HEK293 (cell line): ENCODE measurements around the gene CACNG7.

ENCODE experiments used
- CTCF ChIA-PET: fragments of 350-600 bp; formaldehyde crosslinking; extraction: SDS; loops from one replicate; lab custom pipeline; 2021; ENCODE audit warnings: antibody characterized with exemption; lab: Yijun Ruan, JAX
- POLR2A ChIA-PET: fragments of 300-600 bp; formaldehyde crosslinking; extraction: SDS; loops from one replicate; lab custom pipeline; 2020; ENCODE audit warnings: antibody characterized with exemption, inconsistent platforms; lab: Yijun Ruan, JAX
- H3K27ac ChIP-seq: fragments of 200-500 bp; sonication (Bioruptor generic); 2 replicates; pipeline ENCODE4 v1.5.1; 2014; ENCODE audit warnings: low read depth, low read length, control low read depth, inconsistent platforms; ENCODE audit errors: extremely low read depth
- H3K36me3 ChIP-seq, 2 experiments: fragments of 200-500 bp in 1 of 2; sonication (Bioruptor generic) in 1 of 2; 1 replicate in 1 of 2; 2 replicates in 1 of 2; pipeline ENCODE4 v1.5.1; 2014 to 2017; ENCODE audit warnings: inconsistent platforms in 2 of 2, low read length in 2 of 2; ENCODE audit not compliant: control insufficient read depth in 2 of 2, insufficient read depth in 1 of 2
- H3K4me1 ChIP-seq: fragments of 200-500 bp; sonication (Bioruptor generic); 2 replicates; pipeline ENCODE4 v1.5.1; 2014; ENCODE audit warnings: mild to moderate bottlenecking, low read length, inconsistent platforms; ENCODE audit not compliant: control insufficient read depth, insufficient read depth
- H3K4me3 ChIP-seq: 2 replicates; pipeline ENCODE4 v1.5.1; 2011; ENCODE audit warnings: low read depth, mild to moderate bottlenecking, control low read depth, low read length, moderate library complexity
- H3K9me3 ChIP-seq: fragments of 200-500 bp; sonication (Bioruptor generic); 2 replicates; pipeline ENCODE4 v1.5.1; 2014; ENCODE audit warnings: low read depth, low read length, inconsistent platforms; ENCODE audit not compliant: control insufficient read depth, insufficient read depth
- OVOL3 ChIP-seq: fragments of 450-650 bp; formaldehyde crosslinking; IDR thresholded peaks from 2 replicates; pipeline ENCODE4 v1.5.1; 2016; ENCODE audit warnings: missing biosample characterization, missing genetic modification characterization
- YY2 ChIP-seq: fragments of 450-650 bp; formaldehyde crosslinking; IDR thresholded peaks from 2 replicates; pipeline ENCODE4 v1.5.1; 2016; ENCODE audit warnings: missing biosample characterization, missing genetic modification characterization
- ZNF132 ChIP-seq: fragments of 450-650 bp; formaldehyde crosslinking; IDR thresholded peaks from 2 replicates; pipeline ENCODE4 v1.5.1; 2017; ENCODE audit warnings: missing biosample characterization, missing genetic modification characterization, borderline replicate concordance
- ZNF155 ChIP-seq: fragments of 450-650 bp; formaldehyde crosslinking; IDR thresholded peaks from 2 replicates; pipeline ENCODE4 v1.5.1; 2016; ENCODE audit warnings: missing biosample characterization, missing genetic modification characterization
- ZNF169 ChIP-seq: fragments of 450-650 bp; formaldehyde crosslinking; IDR thresholded peaks from 2 replicates; pipeline ENCODE4 v1.5.1; 2016; ENCODE audit warnings: missing biosample characterization, missing genetic modification characterization
- ZNF221 ChIP-seq: fragments of 450-650 bp; formaldehyde crosslinking; IDR thresholded peaks from 2 replicates; pipeline ENCODE4 v1.5.1; 2017; ENCODE audit warnings: missing biosample characterization, missing genetic modification characterization, borderline replicate concordance
- ZNF24 ChIP-seq: fragments of 450-650 bp; formaldehyde crosslinking; IDR thresholded peaks from 2 replicates; pipeline ENCODE4 v1.5.1; 2016; ENCODE audit warnings: missing biosample characterization, missing genetic modification characterization
- ZNF350 ChIP-seq: fragments of 450-650 bp; formaldehyde crosslinking; IDR thresholded peaks from 2 replicates; pipeline ENCODE4 v1.5.0; 2017; ENCODE audit warnings: missing biosample characterization, mild to moderate bottlenecking, missing genetic modification characterization
- ZNF394 ChIP-seq: fragments of 450-650 bp; formaldehyde crosslinking; IDR thresholded peaks from 2 replicates; pipeline ENCODE4 v1.5.1; 2016; ENCODE audit warnings: missing biosample characterization, missing genetic modification characterization, mild to moderate bottlenecking, moderate library complexity, borderline replicate concordance
- ZNF501 ChIP-seq: fragments of 450-650 bp; formaldehyde crosslinking; IDR thresholded peaks from 2 replicates; pipeline ENCODE4 v1.5.1; 2016; ENCODE audit warnings: missing biosample characterization, missing genetic modification characterization
- ZNF514 ChIP-seq: fragments of 450-650 bp; formaldehyde crosslinking; IDR thresholded peaks from 2 replicates; pipeline ENCODE4 v1.5.1; 2016; ENCODE audit warnings: missing biosample characterization, missing genetic modification characterization
- ZNF521 ChIP-seq: fragments of 450-650 bp; formaldehyde crosslinking; IDR thresholded peaks from 2 replicates; pipeline ENCODE4 v1.5.1; 2017; ENCODE audit warnings: missing biosample characterization, mild to moderate bottlenecking, missing genetic modification characterization
- ZNF626 ChIP-seq: fragments of 450-650 bp; sonication (Bioruptor Pico); formaldehyde crosslinking; IDR thresholded peaks from 2 replicates; pipeline ENCODE4 v1.5.1; 2018; ENCODE audit warnings: missing biosample characterization, missing genetic modification characterization, inconsistent platforms
- ZNF677 ChIP-seq: fragments of 450-650 bp; IDR thresholded peaks from 2 replicates; pipeline ENCODE4 v1.5.0; 2018; ENCODE audit warnings: missing biosample characterization, mild to moderate bottlenecking, missing genetic modification characterization, moderate library complexity
- ZSCAN16 ChIP-seq: fragments of 450-650 bp; formaldehyde crosslinking; IDR thresholded peaks from 2 replicates; pipeline ENCODE4 v1.5.1; 2016; ENCODE audit warnings: missing biosample characterization, missing genetic modification characterization
- ZXDB ChIP-seq: fragments of 450-650 bp; formaldehyde crosslinking; IDR thresholded peaks from 2 replicates; pipeline ENCODE4 v1.5.1; 2016; ENCODE audit warnings: missing biosample characterization, missing genetic modification characterization
- TF ChIP-seq, protein P1 (sequence below): fragments of 450-650 bp; formaldehyde crosslinking; IDR thresholded peaks from 2 replicates; pipeline ENCODE4 v1.5.1; 2016; ENCODE audit warnings: missing biosample characterization, missing genetic modification characterization
- TF ChIP-seq, protein P2 (sequence below): fragments of 450-650 bp; formaldehyde crosslinking; IDR thresholded peaks from 2 replicates; pipeline ENCODE4 v1.5.1; 2016; ENCODE audit warnings: missing biosample characterization, missing genetic modification characterization
- TF ChIP-seq, protein P3 (sequence below): fragments of 450-650 bp; formaldehyde crosslinking; conservative IDR thresholded peaks from 2 replicates; pipeline ENCODE4 v1.5.1; 2016; ENCODE audit warnings: low read depth, missing biosample characterization, missing genetic modification characterization
- TF ChIP-seq, protein P4 (sequence below): fragments of 450-650 bp; formaldehyde crosslinking; IDR thresholded peaks from 2 replicates; pipeline ENCODE4 v1.5.1; 2016; ENCODE audit warnings: missing biosample characterization, missing genetic modification characterization

Gene CACNG7

DNA sequence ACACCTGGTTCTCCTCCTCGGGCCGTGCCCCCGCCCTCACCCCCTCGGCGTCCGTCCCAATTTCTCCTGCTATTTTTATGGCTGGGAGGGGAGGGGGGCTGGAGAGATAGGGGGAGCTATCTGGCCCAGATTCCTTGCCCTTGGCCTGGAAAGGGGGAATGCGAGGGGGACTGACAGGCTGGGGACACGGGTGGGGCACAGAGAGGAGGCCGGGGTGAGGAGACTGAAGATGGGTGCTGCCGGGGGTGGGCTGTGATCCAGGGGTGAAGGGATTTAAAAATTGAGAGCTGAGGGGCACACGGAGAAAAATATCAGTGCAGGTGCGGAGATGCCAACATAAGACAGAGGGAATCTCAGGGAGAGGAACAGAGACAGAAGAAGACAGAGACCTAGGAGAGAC is 24.8 kb upstream of the CACNG7 start:
- Histone ChIP-seq H3K4me3 (no peak overlapping the region), H3K36me3 (no peaks in the 10 kb centered on the region), H3K27ac (no peak overlapping the region), H3K9me3 (no peaks in the 10 kb centered on the region), H3K4me1 (peaks cover 5% of the 10 kb centered on the region)
- no peak for TF ChIP-seq ZNF501 (tag by site-specific recombination)
- no peak for TF ChIP-seq ZNF677 (tag by site-specific recombination)
- ChIA-PET POLR2A (interaction anchor here (1.3 kb wide), 1 partner anchor 17 kb away, joined by 4 read pairs; the partner anchor contains the start of gene MYADM), CTCF (interaction anchor here (1.0 to 1.7 kb wide), 2 partner anchors 30 to 147 kb away, joined by 4 read pairs; no protein-coding TSS in a partner anchor)

GRCh38 chr19:53885036-53885435 is 24.0 kb upstream of the CACNG7 start:
- Histone ChIP-seq H3K4me3 (no peak overlapping the region), H3K36me3 (no peaks in the 10 kb centered on the region), H3K9me3 (no peaks in the 10 kb centered on the region), H3K27ac (no peak overlapping the region), H3K4me1 (peaks cover 7% of the 10 kb centered on the region)
- ChIA-PET POLR2A (interaction anchor here (1.3 kb wide), 1 partner anchor 18 kb away, joined by 4 read pairs; the partner anchor contains the start of gene MYADM), CTCF (interaction anchor here (0.7 kb wide), 1 partner anchor 92 kb away, joined by 3 read pairs; no protein-coding TSS in a partner anchor)
- no peak for TF ChIP-seq ZNF221
- TF ChIP-seq ZNF514 (tag by site-specific recombination) = no peak
- no peak for TF ChIP-seq ZNF626 (tag by site-specific recombination)
- no peak for TF ChIP-seq ZNF155
- TF ChIP-seq ZNF521 (tag by site-specific recombination) = no peak
- TF ChIP-seq ZNF132 (tag by site-specific recombination) = no peak
- TF ChIP-seq ZNF169 (tag by site-specific recombination) = no peak
- TF ChIP-seq ZNF501 (tag by site-specific recombination) = no peak
- TF ChIP-seq, protein P1, sequence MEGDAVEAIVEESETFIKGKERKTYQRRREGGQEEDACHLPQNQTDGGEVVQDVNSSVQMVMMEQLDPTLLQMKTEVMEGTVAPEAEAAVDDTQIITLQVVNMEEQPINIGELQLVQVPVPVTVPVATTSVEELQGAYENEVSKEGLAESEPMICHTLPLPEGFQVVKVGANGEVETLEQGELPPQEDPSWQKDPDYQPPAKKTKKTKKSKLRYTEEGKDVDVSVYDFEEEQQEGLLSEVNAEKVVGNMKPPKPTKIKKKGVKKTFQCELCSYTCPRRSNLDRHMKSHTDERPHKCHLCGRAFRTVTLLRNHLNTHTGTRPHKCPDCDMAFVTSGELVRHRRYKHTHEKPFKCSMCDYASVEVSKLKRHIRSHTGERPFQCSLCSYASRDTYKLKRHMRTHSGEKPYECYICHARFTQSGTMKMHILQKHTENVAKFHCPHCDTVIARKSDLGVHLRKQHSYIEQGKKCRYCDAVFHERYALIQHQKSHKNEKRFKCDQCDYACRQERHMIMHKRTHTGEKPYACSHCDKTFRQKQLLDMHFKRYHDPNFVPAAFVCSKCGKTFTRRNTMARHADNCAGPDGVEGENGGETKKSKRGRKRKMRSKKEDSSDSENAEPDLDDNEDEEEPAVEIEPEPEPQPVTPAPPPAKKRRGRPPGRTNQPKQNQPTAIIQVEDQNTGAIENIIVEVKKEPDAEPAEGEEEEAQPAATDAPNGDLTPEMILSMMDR (tag by site-specific recombination) = no peak
- no peak for TF ChIP-seq OVOL3
- TF ChIP-seq ZSCAN16 (tag by site-specific recombination) = no peak
- TF ChIP-seq ZNF350 (tag by site-specific recombination) = no peak
- no peak for TF ChIP-seq ZNF394 (tag by site-specific recombination)
- TF ChIP-seq, protein P2, sequence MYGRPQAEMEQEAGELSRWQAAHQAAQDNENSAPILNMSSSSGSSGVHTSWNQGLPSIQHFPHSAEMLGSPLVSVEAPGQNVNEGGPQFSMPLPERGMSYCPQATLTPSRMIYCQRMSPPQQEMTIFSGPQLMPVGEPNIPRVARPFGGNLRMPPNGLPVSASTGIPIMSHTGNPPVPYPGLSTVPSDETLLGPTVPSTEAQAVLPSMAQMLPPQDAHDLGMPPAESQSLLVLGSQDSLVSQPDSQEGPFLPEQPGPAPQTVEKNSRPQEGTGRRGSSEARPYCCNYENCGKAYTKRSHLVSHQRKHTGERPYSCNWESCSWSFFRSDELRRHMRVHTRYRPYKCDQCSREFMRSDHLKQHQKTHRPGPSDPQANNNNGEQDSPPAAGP = no peak
- no peak for TF ChIP-seq ZXDB (tag by site-specific recombination)

GRCh38 chr19:53892301-53892980 is 16.6 kb upstream of the CACNG7 start:
- H3K27ac ChIP-seq = no peak overlapping the region
- no peaks in the 10 kb centered on the region for H3K9me3 ChIP-seq
- no peak overlapping the region for H3K4me3 ChIP-seq
- ChIA-PET POLR2A (interaction anchor here (0.6 to 0.8 kb wide), 2 partner anchors 88 to 733 kb away, joined by 4 to 7 read pairs; partner anchors contain the start of gene ZNF347), CTCF (no interaction called here)
- H3K4me1 ChIP-seq = peaks cover 2% of the 10 kb centered on the region; the same call in 1 of the 2 replicates
- H3K36me3 ChIP-seq = no peaks in the 10 kb centered on the region
- TF ChIP-seq YY2 (tag by site-specific recombination) = no peak
- no peak for TF ChIP-seq ZNF24 (tag by site-specific recombination)
- TF ChIP-seq, protein P3, sequence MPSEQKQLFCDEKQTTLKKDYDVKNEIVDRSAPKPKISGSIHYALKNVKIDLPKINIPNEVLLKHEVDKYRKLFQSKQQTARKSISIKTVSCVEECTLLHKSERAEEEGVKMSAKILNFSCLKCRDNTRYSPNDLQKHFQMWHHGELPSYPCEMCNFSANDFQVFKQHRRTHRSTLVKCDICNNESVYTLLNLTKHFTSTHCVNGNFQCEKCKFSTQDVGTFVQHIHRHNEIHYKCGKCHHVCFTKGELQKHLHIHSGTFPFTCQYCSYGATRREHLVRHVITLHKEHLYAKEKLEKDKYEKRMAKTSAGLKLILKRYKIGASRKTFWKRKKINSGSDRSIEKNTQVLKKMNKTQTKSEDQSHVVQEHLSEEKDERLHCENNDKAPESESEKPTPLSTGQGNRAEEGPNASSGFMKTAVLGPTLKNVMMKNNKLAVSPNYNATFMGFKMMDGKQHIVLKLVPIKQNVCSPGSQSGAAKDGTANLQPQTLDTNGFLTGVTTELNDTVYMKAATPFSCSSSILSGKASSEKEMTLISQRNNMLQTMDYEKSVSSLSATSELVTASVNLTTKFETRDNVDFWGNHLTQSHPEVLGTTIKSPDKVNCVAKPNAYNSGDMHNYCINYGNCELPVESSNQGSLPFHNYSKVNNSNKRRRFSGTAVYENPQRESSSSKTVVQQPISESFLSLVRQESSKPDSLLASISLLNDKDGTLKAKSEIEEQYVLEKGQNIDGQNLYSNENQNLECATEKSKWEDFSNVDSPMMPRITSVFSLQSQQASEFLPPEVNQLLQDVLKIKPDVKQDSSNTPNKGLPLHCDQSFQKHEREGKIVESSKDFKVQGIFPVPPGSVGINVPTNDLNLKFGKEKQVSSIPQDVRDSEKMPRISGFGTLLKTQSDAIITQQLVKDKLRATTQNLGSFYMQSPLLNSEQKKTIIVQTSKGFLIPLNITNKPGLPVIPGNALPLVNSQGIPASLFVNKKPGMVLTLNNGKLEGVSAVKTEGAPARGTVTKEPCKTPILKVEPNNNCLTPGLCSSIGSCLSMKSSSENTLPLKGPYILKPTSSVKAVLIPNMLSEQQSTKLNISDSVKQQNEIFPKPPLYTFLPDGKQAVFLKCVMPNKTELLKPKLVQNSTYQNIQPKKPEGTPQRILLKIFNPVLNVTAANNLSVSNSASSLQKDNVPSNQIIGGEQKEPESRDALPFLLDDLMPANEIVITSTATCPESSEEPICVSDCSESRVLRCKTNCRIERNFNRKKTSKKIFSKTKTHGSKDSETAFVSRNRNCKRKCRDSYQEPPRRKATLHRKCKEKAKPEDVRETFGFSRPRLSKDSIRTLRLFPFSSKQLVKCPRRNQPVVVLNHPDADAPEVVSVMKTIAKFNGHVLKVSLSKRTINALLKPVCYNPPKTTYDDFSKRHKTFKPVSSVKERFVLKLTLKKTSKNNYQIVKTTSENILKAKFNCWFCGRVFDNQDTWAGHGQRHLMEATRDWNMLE (tag by site-specific recombination) = no peak
- TF ChIP-seq, protein P4, sequence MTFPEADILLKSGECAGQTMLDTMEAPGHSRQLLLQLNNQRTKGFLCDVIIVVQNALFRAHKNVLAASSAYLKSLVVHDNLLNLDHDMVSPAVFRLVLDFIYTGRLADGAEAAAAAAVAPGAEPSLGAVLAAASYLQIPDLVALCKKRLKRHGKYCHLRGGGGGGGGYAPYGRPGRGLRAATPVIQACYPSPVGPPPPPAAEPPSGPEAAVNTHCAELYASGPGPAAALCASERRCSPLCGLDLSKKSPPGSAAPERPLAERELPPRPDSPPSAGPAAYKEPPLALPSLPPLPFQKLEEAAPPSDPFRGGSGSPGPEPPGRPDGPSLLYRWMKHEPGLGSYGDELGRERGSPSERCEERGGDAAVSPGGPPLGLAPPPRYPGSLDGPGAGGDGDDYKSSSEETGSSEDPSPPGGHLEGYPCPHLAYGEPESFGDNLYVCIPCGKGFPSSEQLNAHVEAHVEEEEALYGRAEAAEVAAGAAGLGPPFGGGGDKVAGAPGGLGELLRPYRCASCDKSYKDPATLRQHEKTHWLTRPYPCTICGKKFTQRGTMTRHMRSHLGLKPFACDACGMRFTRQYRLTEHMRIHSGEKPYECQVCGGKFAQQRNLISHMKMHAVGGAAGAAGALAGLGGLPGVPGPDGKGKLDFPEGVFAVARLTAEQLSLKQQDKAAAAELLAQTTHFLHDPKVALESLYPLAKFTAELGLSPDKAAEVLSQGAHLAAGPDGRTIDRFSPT (tag by site-specific recombination) = no peak
